NCI-H2029 treated with DMSO at 0.1 percent for 48 hours (cell line): ENCODE measurements around the gene DOK6.

Source experiments
- DNase-seq: peaks from one replicate; lab custom pipeline; 2025; lab: John Stamatoyannopoulos, UW

Gene DOK6

DNA sequence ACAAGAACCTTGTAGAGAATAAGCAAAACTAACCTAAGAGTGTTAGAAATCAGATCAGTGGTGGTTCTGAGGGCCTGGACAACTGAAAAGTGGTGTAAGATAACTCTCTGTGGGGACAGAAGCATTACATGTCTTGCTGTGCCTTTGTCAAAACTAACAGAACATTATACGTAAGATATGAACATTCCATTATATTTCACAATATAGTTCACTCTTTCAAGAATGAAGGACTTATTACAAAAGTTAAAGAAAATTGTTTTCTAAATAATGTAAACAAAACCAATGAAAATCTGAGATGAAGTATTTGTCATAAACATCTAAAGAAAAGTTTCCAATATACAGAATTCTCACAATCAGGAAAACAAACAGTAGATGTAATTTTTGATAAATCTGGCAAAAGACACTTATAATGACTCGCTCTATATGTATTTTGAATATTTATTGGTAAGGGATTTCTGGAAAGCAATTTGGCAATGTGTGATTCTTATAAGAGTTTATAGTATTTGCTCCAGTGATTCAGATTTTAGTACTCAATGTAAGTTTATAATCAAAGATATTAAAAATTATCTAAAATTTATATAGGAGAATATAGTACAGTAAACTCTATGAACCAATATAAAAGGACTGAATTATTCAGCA is 288.6 kb downstream of the DOK6 start:
- no peak for DNase-seq

DNA sequence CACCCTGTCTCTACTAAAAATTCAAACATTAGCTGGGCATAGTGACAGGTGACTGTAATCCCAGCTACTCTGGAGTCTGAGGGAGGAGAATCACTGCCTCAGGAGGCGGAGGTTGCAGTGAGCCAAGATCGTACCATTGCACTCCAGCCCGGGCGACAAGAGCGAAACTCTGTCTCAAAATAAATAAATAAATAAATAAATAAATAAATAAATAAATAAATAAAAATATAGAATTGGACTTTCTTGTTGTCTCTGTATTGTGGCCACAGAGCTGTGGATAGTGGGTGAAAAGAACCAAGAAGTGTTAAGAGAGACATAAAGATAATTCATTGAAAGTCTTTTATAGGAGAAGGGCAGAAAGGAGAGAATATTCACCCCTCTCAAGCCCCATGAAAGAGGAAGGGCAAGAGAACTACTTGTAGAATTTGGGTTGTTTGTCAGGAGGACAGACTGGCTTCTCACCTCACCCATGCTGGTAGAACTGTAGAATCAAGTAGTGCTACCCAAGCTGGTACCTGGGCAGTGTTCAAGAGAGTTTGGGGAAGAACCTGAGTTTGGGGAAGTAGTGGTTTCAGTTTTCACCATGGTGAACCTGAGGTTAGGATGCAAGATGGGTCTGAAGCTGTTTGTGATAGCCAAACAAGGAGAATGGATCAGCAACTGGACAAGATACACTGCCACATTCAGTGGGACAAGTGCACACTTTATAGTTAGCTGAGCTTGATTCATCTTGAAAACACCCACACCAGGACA is 290.5 kb downstream of the DOK6 start:
- no peak for DNase-seq

- DNase-seq, result no peak
Measured at GRCh38 chr18:69697069-69697468, 296.4 kb downstream of the DOK6 start.

GRCh38 chr18:69697689-69698088 is 297.0 kb downstream of the DOK6 start:
- DNase-seq, result no peak

DNA sequence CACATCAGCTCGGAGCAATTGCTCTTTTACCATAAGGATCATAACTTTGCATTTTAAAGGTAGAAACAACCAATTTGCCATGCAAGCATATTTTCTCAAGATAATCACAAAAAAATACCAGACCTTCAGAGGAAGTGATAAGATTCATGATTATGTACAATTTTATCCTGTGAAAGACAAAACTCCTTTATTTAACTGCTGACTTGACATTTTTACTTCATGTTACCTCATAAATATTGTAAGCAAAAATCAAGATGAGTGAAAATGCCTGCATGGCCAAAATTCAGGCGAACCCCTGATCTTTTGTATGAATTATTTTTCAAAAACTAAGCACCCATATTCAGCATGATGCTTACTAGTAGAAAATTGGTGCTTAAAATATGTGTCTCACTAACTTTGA is 300.6 kb downstream of the DOK6 start:
- no peak for DNase-seq

GRCh38 chr18:69703461-69703860 is 302.8 kb downstream of the DOK6 start:
- DNase-seq, result no peak

GRCh38 chr18:69705987-69706386 is 305.3 kb downstream of the DOK6 start:
- DNase-seq, result no peak

GRCh38 chr18:69708844-69709243 is 308.2 kb downstream of the DOK6 start:
- no peak for DNase-seq

DNA sequence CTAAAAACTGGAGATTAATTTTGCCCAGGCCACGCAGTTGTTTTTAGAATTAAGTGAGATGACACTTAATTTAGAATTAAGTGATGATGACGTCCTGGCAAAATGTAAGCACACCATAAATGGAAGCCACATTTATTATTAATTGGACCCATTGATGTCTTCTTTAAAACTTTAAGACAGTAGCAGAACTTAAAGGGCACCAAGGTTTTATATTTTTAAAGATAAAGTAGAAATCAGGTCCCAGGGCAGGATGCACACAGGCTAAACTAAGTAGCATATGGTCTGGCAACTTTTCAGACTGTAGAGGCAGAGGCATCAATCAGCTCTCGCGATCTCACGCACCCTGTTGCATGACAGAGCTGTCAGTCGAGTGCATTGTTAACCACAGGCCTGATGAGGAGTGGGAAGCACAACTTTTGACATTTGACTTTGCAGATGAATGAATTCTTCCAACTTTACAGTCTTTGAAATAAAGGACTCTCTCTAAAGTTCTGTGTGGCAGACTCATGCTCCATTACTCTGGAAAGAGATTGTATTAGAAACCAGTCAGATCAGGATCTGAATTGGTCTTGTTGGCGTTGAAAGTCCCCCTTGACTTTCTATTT is 314.6 kb downstream of the DOK6 start:
- no peak for DNase-seq

- DNase-seq, result no peak
Measured at GRCh38 chr18:69717586-69717985, 316.9 kb downstream of the DOK6 start.

GRCh38 chr18:69718912-69719547 is 318.3 kb downstream of the DOK6 start:
- DNase-seq, result no peak

- no peak for DNase-seq
Measured at GRCh38 chr18:69720422-69720821, 319.7 kb downstream of the DOK6 start.

DNA sequence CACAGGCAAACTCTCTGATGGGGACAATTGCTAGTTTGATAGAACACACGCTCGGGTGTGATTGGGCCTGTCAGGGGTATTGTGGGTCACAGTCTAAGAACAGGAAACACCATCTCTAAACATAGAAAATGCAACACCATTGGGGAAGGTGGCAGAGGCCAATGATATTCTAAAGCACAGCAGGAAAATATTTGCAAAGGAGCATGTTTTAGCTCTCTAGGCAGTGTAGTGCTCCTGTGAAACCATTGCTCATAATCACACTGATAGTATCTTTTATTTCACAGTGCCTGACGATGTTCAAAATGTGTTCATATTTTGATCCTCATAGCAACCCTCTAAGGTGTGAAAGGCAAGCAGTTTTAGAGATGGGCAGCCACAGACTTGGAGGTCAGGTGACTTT is 322.7 kb downstream of the DOK6 start:
- DNase-seq, result no peak

GRCh38 chr18:69725009-69725408 is 324.3 kb downstream of the DOK6 start:
- no peak for DNase-seq

- no peak for DNase-seq
Measured at GRCh38 chr18:69725855-69726508, 325.3 kb downstream of the DOK6 start.

GRCh38 chr18:69727912-69728572 is 327.4 kb downstream of the DOK6 start:
- no peak for DNase-seq

- no peak for DNase-seq
Measured at GRCh38 chr18:69730664-69731063, 330.0 kb downstream of the DOK6 start.

- no peak for DNase-seq
Measured at GRCh38 chr18:69734536-69734935, 333.8 kb downstream of the DOK6 start.

GRCh38 chr18:69736730-69737129 is 336.0 kb downstream of the DOK6 start:
- DNase-seq, result no peak

GRCh38 chr18:69737851-69738250 is 337.2 kb downstream of the DOK6 start:
- no peak for DNase-seq

DNA sequence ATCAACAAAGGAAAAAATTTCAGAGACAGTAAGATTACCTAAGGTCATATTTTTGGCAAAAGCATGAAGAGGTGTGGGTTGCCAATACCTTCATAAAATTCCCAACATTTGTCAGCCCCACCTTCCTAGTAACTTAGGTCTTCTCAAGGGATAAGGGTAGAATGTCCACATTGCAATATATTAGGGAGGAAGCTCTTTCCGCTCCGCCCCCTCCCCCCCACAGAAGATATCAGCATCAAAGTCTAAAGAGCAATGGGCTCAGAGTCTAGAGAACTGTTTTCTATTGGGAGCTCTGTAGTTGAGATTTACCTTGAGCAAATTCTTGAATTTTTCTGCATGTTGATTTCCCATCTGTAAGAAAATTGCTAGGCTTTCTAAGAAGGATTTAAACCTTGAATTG is 346.7 kb downstream of the DOK6 start:
- DNase-seq, result no peak
